T-helper 17 cell (primary cell): ENCODE measurements around the gene OSTN. TPM values are rescaled to one million over a fixed set of nuclear protein-coding genes. Genes with fewer than 3 reads are reported as not detected.
A peak's percentile ranks its signal among the peaks of the same experiment; 100 is the strongest.
"Not testable (repeated sequence)": the region's sequence is repeated elsewhere in the genome, so short reads cannot be mapped to it uniquely, and the experiment has no call there.

Experiments
- ATAC-seq: fragments of 150-1000 bp; cut with Tn5 transposase; 2 replicates; pipeline ENCODE4 v1.10.0; 2021; ENCODE audit warnings: mild to moderate bottlenecking, moderate library complexity
- DNase-seq, 3 donors: peaks; one replicate each; pipeline versions ENCODE4 v3.0.0 to v3.0.0-alpha.2; 2020 to 2021
- H3K9me3 ChIP-seq: one replicate; pipeline ENCODE4 v1.7.0; 2013; ENCODE audit warnings: low read length, mild to moderate bottlenecking; ENCODE audit not compliant: control insufficient read depth, poor library complexity, severe bottlenecking
- H3K27ac Mint-ChIP-seq: one replicate; pipeline ENCODE4 v1.8.0; 2022; ENCODE audit warnings: mild to moderate bottlenecking, moderate library complexity, mixed read lengths
- H3K27me3 Mint-ChIP-seq: one replicate; pipeline ENCODE4 v1.8.0; 2022; ENCODE audit warnings: mixed read lengths
- H3K36me3 Mint-ChIP-seq: one replicate; pipeline ENCODE4 v1.8.0; 2022; ENCODE audit warnings: low read depth, mixed read lengths
- H3K4me1 Mint-ChIP-seq: one replicate; pipeline ENCODE4 v1.8.0; 2022; ENCODE audit warnings: mild to moderate bottlenecking, mixed read lengths
- H3K4me3 Mint-ChIP-seq: one replicate; pipeline ENCODE4 v1.8.0; 2022; ENCODE audit warnings: mild to moderate bottlenecking, moderate library complexity, mixed read lengths
- total RNA-seq, 4 donors: library from RNA in 2 of 4; stranded (reverse) in 2 of 4; gene quantifications; one replicate each; pipeline ENCODE4 v1.2.3 and lab custom pipeline; 2022 to 2026

Gene OSTN
- total RNA-seq, 2 donors from 2014 or later, result not detected

- Mint-ChIP-seq H3K27me3 (no peaks in the 10 kb centered on the region), H3K36me3 (no peaks in the 10 kb centered on the region), H3K4me1 (no peaks in the 10 kb centered on the region), H3K4me3 (no peak overlapping the region), H3K27ac (no peak overlapping the region)
- no peak for ATAC-seq
- DNase-seq, result no peak
- no peaks in the 10 kb centered on the region for H3K9me3 ChIP-seq
Measured at GRCh38 chr3:191238321-191238817, 39.3 kb downstream of the OSTN start.

DNA sequence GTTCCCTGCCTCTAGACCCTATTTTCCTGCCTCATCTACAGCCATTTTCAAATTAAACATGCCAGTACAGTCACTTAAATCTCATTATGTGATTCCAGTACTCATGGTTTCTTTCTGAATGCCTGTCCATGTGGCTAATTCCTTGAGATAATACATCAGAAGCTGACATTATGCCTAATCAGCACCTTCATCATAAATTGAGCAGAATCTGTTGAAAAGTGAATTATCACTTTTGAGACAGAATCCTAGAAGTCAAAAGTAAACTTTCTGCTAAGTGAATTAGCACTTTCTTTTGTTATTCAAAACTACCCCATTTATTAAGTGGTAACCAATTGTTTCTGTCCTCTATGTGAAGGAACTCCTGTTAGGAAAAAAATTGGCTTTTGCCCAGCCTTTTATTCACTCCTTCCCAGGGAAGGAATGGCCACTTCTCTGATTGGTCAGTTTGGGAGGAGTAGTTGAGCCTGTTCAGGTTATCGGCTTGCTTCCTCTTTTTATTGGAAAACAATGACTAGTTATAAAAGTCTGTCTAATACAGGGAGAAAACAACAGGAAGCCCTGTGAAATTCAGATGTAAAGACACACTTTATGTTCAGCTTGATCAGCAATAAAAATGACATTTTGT lies 40.5 kb downstream of the OSTN start:
- ATAC-seq (no peak), DNase-seq (no peak)
- Mint-ChIP-seq H3K4me3 (no peak overlapping the region), H3K4me1 (no peaks in the 10 kb centered on the region), H3K27ac (no peak overlapping the region), H3K27me3 (no peaks in the 10 kb centered on the region), H3K36me3 (no peaks in the 10 kb centered on the region)
- H3K9me3 ChIP-seq, result no peaks in the 10 kb centered on the region

- no peak overlapping the region for H3K27ac Mint-ChIP-seq
Measured at GRCh38 chr3:191240486-191240885, 41.4 kb downstream of the OSTN start.

DNA sequence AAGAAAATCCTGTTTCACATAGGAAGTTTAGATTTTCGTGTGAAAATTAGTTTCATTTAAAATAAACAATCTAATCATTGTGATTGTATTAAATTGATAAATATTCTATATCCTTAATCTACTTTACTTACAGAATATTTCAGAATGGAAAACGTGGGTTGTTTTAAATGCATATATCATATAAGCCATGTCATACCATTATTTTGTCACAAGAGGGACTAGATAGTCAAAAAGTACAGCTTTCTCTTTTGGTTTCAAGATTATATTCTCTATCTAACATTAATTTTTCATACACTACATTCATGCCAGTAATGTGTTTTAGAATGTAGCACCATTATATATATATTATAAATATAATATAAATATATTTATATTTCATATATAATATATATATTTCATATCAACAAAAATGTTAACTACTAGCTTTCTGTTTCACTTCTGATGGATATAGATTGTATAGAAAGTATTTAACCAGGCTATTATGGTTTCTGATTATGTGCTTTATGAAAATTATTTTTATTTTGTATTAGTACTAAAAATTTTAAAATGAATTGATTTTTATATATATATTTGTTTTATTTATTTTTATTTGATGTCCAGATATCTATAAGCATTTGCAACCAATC lies 45.3 kb downstream of the OSTN start:
- ATAC-seq (no peak), DNase-seq (no peak)
- Mint-ChIP-seq H3K4me1 (no peaks in the 10 kb centered on the region), H3K27me3 (no peaks in the 10 kb centered on the region), H3K4me3 (no peak overlapping the region), H3K36me3 (no peaks in the 10 kb centered on the region), H3K27ac (no peak overlapping the region)
- H3K9me3 ChIP-seq, result no peaks in the 10 kb centered on the region

More at GRCh38 chr3:191240486-191240885, 41.4 kb downstream of the OSTN start:
- no peak for DNase-seq
- ATAC-seq, result no peak
- H3K9me3 ChIP-seq, result no peaks in the 10 kb centered on the region
- H3K4me1 Mint-ChIP-seq, result no peaks in the 10 kb centered on the region
- H3K27me3 Mint-ChIP-seq, result no peaks in the 10 kb centered on the region
- H3K36me3 Mint-ChIP-seq, result no peaks in the 10 kb centered on the region
- H3K4me3 Mint-ChIP-seq, result no peak overlapping the region

DNA sequence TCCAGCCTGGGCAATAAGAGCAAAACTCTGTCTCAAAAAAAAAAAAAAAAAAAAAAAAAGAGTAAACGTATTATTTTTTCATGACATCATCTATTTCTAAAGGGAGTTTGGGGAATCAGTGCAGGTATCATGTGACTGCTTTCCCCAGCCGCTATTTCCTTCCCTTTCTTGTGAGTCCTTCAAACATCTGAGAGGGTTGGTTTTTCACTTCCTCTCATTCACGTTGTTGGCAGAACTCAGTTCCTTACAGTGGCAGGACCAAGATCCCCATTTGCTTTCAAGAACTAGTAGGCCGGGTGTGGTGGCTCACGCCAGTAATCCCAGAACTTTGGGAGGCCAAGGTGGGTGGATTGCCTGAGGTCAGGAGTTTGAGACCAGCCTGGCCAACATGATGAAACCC lies 47.0 kb downstream of the OSTN start:
- not testable (repeated sequence) for H3K4me1 Mint-ChIP-seq, DNase-seq, H3K9me3 ChIP-seq, H3K36me3 Mint-ChIP-seq, H3K27me3 Mint-ChIP-seq, H3K27ac Mint-ChIP-seq, H3K4me3 Mint-ChIP-seq
- ATAC-seq, result peak; percentile 85

GRCh38 chr3:191246630-191247029 lies 47.6 kb downstream of the OSTN start:
- no peak overlapping the region for H3K27ac Mint-ChIP-seq
- no peaks in the 10 kb centered on the region for H3K36me3 Mint-ChIP-seq
- H3K4me3 Mint-ChIP-seq, result no peak overlapping the region
- DNase-seq (no peak), ATAC-seq (no peak)
- no peaks in the 10 kb centered on the region for H3K4me1 Mint-ChIP-seq
- H3K9me3 ChIP-seq, result no peaks in the 10 kb centered on the region
- H3K27me3 Mint-ChIP-seq, result no peaks in the 10 kb centered on the region

DNA sequence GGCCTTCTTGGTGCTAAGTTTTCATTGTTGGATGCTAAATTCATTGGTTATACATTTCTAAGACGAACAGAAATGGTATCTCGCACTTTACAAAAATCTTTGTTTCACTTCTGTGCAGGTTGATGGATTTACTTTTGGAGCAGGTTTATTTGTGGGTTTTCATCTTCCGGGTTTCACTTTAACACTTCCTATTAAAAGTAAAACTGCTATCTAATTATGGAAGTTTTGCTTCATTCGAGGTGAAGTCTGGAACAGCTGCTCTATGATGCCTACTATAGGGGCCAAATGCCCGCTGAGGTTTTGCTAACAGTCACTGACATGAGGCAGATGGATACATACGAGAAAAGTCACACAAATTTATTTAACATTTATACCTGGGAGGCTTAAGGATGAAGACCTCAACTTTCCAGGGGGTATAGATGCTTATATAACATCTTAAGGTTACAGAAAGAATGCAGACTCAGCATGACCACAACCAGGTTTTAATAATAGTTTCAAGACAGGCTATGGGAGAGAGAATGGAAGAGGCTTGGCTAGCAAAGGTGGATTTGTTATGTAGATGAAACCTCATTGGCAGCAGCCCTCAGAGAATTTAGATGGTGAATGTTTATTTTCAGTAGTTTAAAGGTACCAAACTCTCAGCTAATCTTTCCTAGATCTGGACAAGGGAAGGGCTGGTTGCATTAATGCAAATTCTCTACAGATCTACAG lies 54.2 kb downstream of the OSTN start:
- Mint-ChIP-seq H3K27me3 (no peaks in the 10 kb centered on the region), H3K4me3 (no peak overlapping the region), H3K27ac (no peak overlapping the region), H3K36me3 (no peaks in the 10 kb centered on the region), H3K4me1 (no peaks in the 10 kb centered on the region)
- DNase-seq (no peak), ATAC-seq (no peak)
- H3K9me3 ChIP-seq, result no peaks in the 10 kb centered on the region

GRCh38 chr3:191254098-191254873 lies 55.2 kb downstream of the OSTN start:
- Mint-ChIP-seq H3K4me1 (no peaks in the 10 kb centered on the region), H3K27ac (no peak overlapping the region), H3K36me3 (no peaks in the 10 kb centered on the region), H3K4me3 (no peak overlapping the region), H3K27me3 (no peaks in the 10 kb centered on the region)
- no peaks in the 10 kb centered on the region for H3K9me3 ChIP-seq
- no peak for ATAC-seq
- DNase-seq, result no peak

- H3K4me1 Mint-ChIP-seq, result no peaks in the 10 kb centered on the region
- ATAC-seq (no peak), DNase-seq (no peak)
- H3K27ac Mint-ChIP-seq, result no peak overlapping the region
- no peaks in the 10 kb centered on the region for H3K27me3 Mint-ChIP-seq
- H3K9me3 ChIP-seq, result no peaks in the 10 kb centered on the region
- H3K4me3 Mint-ChIP-seq, result no peak overlapping the region
- H3K36me3 Mint-ChIP-seq, result no peaks in the 10 kb centered on the region
Measured at GRCh38 chr3:191255156-191255555, 56.1 kb downstream of the OSTN start.

GRCh38 chr3:191256405-191256804 lies 57.4 kb downstream of the OSTN start:
- H3K27me3 Mint-ChIP-seq, result no peaks in the 10 kb centered on the region
- H3K4me3 Mint-ChIP-seq, result no peak overlapping the region
- H3K4me1 Mint-ChIP-seq, result no peaks in the 10 kb centered on the region
- no peak overlapping the region for H3K27ac Mint-ChIP-seq
- no peaks in the 10 kb centered on the region for H3K9me3 ChIP-seq
- ATAC-seq, result no peak
- no peaks in the 10 kb centered on the region for H3K36me3 Mint-ChIP-seq
- no peak for DNase-seq

DNA sequence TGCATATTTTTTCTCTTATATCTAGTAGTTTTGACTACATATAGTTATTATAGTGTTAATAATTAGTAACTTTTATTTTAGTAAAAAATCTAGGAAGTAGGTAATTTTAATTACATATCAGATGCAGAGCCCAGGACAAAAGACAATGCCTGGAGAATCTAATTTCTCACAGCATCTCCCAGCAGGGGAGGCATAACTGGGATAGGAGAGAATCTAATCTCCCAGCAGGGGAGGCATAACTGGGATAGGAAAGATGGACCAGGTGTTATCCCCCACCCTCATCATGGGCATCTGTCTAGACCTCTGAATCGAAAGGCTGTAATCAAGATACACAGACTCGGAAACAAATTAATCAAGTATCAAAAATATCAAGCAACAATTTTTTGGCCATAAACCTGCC lies 58.2 kb downstream of the OSTN start:
- no peaks in the 10 kb centered on the region for H3K27me3 Mint-ChIP-seq
- H3K4me3 Mint-ChIP-seq, result no peak overlapping the region
- H3K27ac Mint-ChIP-seq, result no peak overlapping the region
- H3K9me3 ChIP-seq, result no peaks in the 10 kb centered on the region
- no peak for ATAC-seq
- no peak for DNase-seq
- H3K4me1 Mint-ChIP-seq, result no peaks in the 10 kb centered on the region
- H3K36me3 Mint-ChIP-seq, result no peaks in the 10 kb centered on the region

DNA sequence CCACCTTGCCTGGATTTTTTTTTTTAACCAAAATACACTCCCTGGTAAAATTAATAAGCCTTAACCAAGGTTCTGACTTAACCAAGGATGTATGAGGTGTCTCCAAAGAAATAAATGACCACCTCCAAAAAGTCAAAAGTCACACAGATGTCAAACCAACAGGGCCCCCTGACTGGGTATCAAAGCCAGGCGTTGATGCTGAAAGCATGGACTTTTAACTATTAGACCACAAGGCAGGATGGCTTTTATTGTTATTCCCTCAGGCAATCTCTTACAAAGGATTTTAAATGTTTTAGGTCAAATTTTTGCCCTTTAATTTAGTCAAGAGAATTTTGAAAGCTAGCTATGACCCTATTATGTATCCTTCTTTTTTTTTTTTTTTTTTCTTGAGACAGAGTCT lies 60.4 kb downstream of the OSTN start:
- no peaks in the 10 kb centered on the region for H3K27me3 Mint-ChIP-seq
- H3K9me3 ChIP-seq, result no peaks in the 10 kb centered on the region
- H3K4me3 Mint-ChIP-seq, result no peak overlapping the region
- H3K4me1 Mint-ChIP-seq, result no peaks in the 10 kb centered on the region
- H3K27ac Mint-ChIP-seq, result no peak overlapping the region
- ATAC-seq, result no peak
- DNase-seq, result no peak
- no peaks in the 10 kb centered on the region for H3K36me3 Mint-ChIP-seq
